ENCODE data around the gene OR8U1. TPM values are rescaled to one million over a fixed set of nuclear protein-coding genes. Genes with fewer than 3 reads are reported as not detected.

OR8U1 gene
- total RNA-seq (2014; rRNA removed; shearing (Covaris generic)): not detected in 2 replicates
- not detected in 2 replicates for polyA plus RNA-seq (2016; fragmentation: Nextera tagmentation; extraction: Ambion mirVana)
- long read RNA-seq: 0 reads

DNA sequence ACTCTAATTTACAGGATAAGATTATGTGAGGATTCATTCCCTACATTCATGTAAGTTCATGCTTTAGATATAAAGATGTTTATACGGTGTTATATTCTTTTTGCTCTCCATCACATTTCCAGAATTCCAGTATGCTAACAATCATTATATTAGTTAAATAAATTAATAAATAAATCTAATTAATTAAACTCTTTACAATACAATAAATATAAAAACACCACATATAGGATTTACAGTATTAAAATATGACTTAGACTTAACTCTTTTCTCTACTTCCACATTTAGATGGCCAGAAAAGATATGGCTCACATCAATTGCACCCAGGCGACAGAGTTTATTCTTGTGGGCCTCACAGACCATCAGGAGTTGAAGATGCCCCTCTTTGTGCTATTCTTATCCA is at the start of gene OR8U1:
Gene OR8U1, plus strand, starts transcription at position 301 of the 400 bp plus-strand sequence. Its CDS starts 0 bp downstream, at position 301.
- Histone ChIP-seq H3F3A (replicated peaks; ENCODE audit: low read depth) (no peaks in the 10 kb centered on the region), H2AFZ (no peak within 1 kb of the TSS), H3K36me3 (ENCODE audit: insufficient read depth) (no peaks in the 10 kb centered on the region), H3K9me2 (ENCODE audit: insufficient read depth) (no peaks in the 10 kb centered on the region), H3K79me2 (replicated peaks; ENCODE audit: insufficient read depth) (no peaks in the 10 kb centered on the region), H3K27me3 (ENCODE audit: insufficient read depth) (no peaks in the 10 kb centered on the region), H3K4me3 (no peak within 1 kb of the TSS), H3K4me1 (ENCODE audit: insufficient read depth) (no peaks in the 10 kb centered on the region), H4K20me1 (replicated peaks; ENCODE audit: insufficient read depth) (no peaks in the 10 kb centered on the region), H3K4me2 (no peak within 1 kb of the TSS), H3K27ac (ENCODE audit: low read depth) (no peak within 1 kb of the TSS)
- no peak for DNase-seq (ENCODE audit: low spot score)
- ATAC-seq: no peak
- Mint-ChIP-seq H3K36me3 (ENCODE audit: low read depth) (no peaks in the 10 kb centered on the region), H3K4me3 (no peak within 1 kb of the TSS), H3K4me1 (no peaks in the 10 kb centered on the region), H3K27ac (no peak within 1 kb of the TSS), H3K9me3 (no peaks in the 10 kb centered on the region), H3K27me3 (ENCODE audit: insufficient read depth, low read depth, poor library complexity) (no peaks in the 10 kb centered on the region)
- no peak for TF ChIP-seq NANOG (IDR thresholded peaks at IDR 0.05; ENCODE audit: borderline replicate concordance)
- TF ChIP-seq REST (IDR thresholded peaks at IDR 0.05; ENCODE audit: unreplicated experiment): no peak
- no peak for TF ChIP-seq EZH2phosphoT487 (IDR thresholded peaks at IDR 0.05; ENCODE audit: unreplicated experiment)
- no peak for TF ChIP-seq JUNB (IDR thresholded peaks at IDR 0.05; ENCODE audit: unreplicated experiment)
- TF ChIP-seq EZH2 (IDR thresholded peaks at IDR 0.05; ENCODE audit: low read depth, unreplicated experiment): no peak
- TF ChIP-seq CREB1 (CRISPR knock-in tag; IDR thresholded peaks at IDR 0.05; ENCODE audit: low read depth): no peak
- TF ChIP-seq CTCF (conservative IDR thresholded peaks at IDR 0.05; ENCODE audit: low read depth in 2 of 2): no peak
- no peak for TF ChIP-seq ZNF462 (CRISPR knock-in tag; IDR thresholded peaks at IDR 0.05)
- no peak for TF ChIP-seq STAT1 (IDR thresholded peaks at IDR 0.05; ENCODE audit: unreplicated experiment)

All from GM23338 (cell line).